GM19324 (cell line): Measurements from ENCODE around the gene IGF2BP2.
"Not testable (repeated sequence)": the region's sequence is repeated elsewhere in the genome, so short reads cannot be mapped to it uniquely, and the experiment has no call there.

Experiments
- ATAC-seq: cut with Tn5 transposase; IDR thresholded peaks from one replicate; pipeline ENCODE4 v1.9.1; 2021; ENCODE audit warnings: mild to moderate bottlenecking, moderate library complexity; ENCODE audit not compliant: unreplicated experiment, low FRiP score

IGF2BP2 gene

DNA sequence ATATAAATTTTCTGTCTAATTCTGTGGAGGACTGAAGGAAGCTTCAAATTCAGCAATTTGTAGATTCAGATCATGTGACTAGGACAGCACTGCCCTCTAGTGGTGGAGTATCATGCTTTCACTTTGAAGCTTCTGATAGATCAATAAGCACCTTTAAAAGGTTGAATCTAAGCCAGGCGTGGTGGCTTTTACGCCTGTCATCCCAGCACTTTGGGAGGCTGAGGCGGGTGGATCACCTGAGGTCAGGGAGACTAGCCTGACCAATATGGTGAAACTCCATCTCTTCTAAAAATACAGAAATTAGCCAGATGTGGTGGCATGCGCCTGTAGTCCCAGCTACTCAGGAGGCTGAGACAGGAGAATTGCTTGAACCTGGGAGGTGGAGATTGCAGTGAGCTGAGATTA, 56.3 kb downstream of the IGF2BP2 start:
- ATAC-seq = not testable (repeated sequence)

- ATAC-seq = no peak
These were observed 57.7 kb downstream of the IGF2BP2 start for GRCh38 chr3:185767002-185767688.

- ATAC-seq = no peak
These were observed 58.4 kb downstream of the IGF2BP2 start for GRCh38 chr3:185766329-185767001.

- no peak for ATAC-seq
These were observed 59.9 kb downstream of the IGF2BP2 start for GRCh38 chr3:185764980-185765370.

DNA sequence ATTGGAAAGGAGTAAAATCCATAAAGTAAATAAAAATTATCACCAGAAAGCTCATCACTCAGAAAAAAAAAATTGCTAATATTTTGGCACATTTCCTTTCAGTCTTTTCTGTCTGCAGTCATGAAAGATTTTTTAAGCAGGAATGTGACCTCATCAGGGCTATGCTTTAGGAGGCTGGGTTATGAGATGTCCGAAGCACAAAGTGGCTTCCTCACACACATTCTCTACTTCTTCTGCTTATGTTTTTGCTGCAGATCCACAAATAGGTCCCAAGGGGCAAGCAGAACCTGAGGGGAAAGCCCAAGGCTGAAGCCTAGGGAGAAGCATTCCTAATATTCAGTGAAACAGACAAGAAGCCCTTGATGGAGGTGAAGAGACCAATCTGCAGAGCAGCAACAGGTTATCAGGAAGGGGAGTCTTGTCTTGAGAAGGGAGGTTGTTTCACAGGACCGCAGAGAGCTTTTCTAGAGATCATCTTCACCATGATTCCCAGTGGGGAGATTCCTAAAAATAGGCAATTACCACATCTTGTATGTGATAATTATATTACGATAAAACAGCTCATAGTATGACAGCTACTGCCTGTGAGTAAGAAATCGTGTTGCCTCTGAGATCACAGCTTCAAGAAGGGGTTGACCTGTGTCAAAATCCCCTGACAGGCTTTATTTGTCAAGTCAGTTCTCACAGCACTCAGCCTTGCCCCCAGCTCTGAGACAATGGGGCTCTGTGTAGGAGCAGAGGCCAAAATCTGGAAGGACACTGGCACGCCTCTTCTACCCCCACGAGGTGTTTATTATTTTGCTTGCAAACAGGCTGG, 60.5 kb downstream of the IGF2BP2 start:
- ATAC-seq = no peak

- ATAC-seq = no peak
These were observed 61.4 kb downstream of the IGF2BP2 start for GRCh38 chr3:185763347-185764005.

DNA sequence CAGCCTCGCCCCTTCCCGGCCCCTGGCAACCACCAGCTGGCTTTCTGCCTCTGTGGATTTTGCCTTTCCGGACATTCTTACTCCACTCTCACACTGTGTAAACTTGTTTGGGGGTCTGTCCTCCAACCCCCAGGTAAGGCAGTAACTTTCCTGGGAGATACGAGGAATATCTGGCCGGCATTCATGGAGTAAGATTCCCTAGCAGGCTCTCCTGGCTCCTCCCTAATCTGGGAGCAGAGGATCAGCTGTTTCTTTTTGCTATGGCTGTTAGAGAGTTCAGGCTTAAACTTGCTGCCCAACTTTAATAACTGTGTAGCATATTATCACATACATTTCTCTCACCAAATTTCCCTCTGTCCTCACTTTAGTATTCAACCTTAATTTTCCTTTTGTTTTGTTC, 64.3 kb downstream of the IGF2BP2 start:
- no peak for ATAC-seq

DNA sequence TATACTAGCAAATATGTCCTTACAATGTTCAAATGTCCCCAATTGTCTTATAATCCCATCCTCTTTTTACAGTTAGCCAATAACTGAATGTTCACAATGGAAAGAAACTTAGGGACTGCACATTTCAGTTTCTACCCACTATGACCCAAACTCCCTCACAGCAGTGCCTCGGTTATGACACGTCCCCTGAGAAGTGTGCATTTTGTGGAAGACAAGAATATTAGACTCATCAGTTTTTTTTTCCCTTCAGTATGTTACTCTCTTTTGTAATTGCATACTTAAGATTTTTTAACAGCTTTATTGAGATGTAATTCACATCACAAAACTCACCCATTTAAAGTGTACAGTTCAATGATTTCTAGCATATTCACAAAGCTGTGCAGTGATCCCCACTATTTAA, 64.8 kb downstream of the IGF2BP2 start:
- ATAC-seq = no peak

- no peak for ATAC-seq
These were observed 65.3 kb downstream of the IGF2BP2 start for GRCh38 chr3:185759512-185759911.

GRCh38 chr3:185758912-185759311, 65.9 kb downstream of the IGF2BP2 start:
- ATAC-seq = no peak

DNA sequence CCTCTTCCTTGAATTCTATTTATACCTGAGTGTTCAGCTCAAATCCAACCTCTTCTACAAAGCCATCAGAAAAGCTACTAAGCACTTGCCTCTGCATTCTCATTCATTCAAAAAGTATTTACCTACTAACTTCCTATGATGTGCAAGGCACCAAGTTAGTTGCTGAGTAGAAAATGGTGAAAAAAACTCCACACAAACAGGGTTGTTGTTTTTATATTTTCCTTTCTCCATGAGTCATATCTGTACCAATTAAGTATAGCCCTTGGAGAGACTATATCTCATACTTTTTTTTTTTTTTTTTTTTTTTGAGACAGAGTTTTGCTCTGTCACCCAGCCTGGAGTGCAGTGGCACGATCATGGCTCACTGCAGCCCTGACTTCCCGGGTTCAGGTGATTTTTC, 67.7 kb downstream of the IGF2BP2 start:
- ATAC-seq = no peak

DNA sequence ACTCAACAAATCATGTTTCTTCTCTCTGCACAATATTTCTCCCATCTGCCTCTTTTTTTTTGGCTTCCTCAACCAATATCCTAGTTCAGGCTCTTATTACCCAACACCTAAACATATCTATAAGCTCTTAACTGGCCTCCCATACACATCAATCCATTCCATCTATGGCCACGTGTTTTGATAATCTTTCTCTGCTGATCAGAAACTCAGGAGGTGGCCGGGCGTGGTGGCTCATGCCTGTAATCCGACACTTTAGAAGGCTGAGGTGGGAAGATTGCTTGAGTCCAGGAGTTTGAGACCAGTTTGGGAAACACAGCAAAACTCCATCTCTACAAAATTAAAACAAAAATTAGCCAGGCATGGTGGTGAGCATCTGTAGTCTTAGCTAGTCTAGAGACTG, 68.4 kb downstream of the IGF2BP2 start:
- no peak for ATAC-seq

DNA sequence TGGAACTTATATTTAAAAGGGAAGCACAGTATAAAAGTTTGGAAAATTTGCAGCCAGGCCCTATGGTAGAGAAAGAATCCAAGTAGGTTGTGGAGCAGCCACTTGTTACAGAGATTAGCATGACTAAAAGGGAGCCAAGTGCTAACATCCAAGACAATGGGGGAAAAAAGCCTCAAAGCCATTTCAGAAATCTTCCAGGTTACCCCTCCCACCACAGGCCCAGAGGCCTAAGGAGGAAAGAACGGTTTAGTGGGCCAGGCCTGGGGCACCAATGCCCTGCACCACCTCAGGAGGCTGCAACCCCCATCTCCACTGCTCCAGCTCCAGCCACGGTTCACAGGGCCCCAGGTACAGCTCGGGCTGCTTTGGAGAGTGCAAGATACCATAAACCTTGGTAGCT, 69.9 kb downstream of the IGF2BP2 start:
- no peak for ATAC-seq

DNA sequence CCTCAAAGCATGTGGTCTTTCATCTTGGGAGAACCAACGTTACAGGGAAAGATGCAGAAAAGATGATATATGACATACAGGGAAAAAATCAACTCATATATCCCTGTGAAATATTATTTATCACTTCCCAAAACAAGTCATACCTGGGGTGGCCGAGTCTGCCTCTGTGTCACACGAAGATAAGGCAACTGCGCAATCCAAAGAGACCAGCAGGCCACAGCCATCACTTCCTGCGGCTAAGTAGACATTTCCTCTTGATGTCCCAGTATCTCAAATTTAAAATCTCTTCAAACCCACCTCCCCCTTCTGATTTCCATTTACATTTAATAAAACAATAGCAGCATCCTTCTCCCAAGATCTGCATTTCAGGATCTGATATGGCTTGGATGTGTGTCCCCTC, 71.5 kb downstream of the IGF2BP2 start:
- ATAC-seq = no peak

DNA sequence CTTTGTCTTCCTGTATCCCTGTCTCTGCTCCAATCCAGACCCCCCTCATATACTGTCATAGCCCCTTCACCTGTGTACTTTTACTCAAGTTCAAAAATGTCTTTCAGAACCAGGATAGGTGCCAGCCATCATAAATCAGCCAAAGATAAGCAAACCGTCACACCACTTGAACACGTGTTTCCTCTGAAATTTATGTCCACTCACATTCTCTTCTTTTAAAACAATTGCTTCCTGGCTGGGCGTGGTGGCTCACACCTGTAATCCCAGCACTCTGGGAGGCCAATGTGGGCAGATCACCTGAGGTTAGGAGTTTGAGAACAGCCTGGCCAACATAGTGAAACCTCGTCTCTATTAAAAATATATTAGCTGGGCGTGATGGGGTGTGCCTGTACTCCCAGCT, 74.1 kb downstream of the IGF2BP2 start:
- no peak for ATAC-seq

GRCh38 chr3:185750015-185750414, 74.8 kb downstream of the IGF2BP2 start:
- ATAC-seq = no peak

GRCh38 chr3:185746470-185746869, 78.4 kb downstream of the IGF2BP2 start:
- no peak for ATAC-seq

DNA sequence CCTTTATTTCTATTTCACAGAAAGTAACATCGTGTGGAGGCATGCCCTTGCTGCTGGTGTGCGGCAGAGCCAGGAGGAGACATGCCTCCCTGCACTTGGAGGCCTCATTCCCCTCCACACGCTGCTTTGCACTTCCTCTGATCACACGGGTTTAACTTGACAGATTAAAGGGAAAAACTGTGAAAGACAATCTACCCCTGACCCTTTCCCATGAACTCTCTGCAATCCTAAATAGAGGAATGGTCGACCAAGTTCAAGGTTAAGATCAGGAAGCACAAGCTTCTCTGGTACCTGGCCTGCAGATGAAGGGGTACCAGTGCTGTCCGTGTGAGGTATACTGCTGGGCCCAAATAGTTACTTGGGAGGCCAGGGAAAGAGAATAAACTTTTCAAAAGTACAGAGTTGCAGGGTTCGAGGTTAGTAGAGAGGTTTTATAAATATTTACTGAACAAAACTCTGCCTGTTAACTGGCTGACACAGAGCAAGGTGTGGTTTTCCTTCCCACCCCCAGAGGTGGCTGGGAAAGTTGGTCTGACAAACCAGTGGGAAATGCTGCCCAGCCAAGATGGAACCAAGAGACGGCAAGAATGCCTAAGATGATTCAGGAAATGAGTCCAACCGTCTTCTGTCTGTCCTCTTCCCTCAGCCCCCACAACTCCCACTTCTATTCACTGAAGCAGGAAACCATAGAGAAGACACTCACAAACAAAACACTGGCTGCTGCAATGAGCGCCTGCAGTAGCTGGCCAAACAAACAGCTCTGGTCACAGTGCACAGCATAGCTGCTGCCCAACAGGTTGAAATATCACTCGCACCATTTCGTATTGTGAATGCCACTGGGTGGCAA, 79.6 kb downstream of the IGF2BP2 start:
- ATAC-seq = no peak

- ATAC-seq = no peak
These were observed 83.3 kb downstream of the IGF2BP2 start for GRCh38 chr3:185741586-185741985.

DNA sequence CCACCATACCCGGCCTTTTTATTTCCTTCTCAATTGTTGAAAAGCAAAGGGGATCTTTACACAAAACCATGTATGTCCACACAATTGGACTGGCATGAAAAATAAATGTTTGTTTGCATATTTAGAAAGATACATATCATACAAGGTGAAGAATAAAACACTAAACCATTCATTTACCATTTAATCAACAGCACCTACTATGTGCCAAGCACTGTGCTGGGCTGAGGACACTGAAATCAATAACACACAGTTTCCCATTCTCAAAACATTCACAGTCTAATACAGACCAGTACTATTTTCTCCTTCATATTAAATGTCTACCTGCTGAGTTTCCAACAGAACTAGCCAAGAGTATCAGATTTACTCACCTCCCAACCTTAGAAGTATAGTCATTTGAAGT, 84.7 kb downstream of the IGF2BP2 start:
- ATAC-seq = no peak
